SK-N-SH (cell line): Measurements from ENCODE around the gene NACA2. TPM values are rescaled to one million over a fixed set of nuclear protein-coding genes. Genes with fewer than 3 reads are reported as not detected.
"Not testable (repeated sequence)": the region's sequence is repeated elsewhere in the genome, so short reads cannot be mapped to it uniquely, and the experiment has no call there.

Experiments
- CTCF ChIA-PET: fragments of 300-600, 350-600 bp; formaldehyde crosslinking; extraction: SDS; loops from one replicate; lab custom pipeline; 2021; lab: Yijun Ruan, JAX
- POLR2A ChIA-PET: fragments of 350-600 bp; sonication (Branson Sonifier 250); formaldehyde crosslinking; extraction: SDS; loops from one replicate; lab custom pipeline; 2020; ENCODE audit warnings: antibody characterized with exemption, inconsistent platforms; lab: Yijun Ruan, JAX
- DNase-seq: peaks from one replicate; pipeline ENCODE4 v3.0.0; 2012
- H2AFZ ChIP-seq: fragments of 200-600 bp; sonication (generic); 2 replicates; pipeline ENCODE4 v1.8.1; 2016; ENCODE audit warnings: antibody characterized with exemption, mild to moderate bottlenecking, low read depth
- H3F3A ChIP-seq: fragments of 200-600 bp; sonication (generic); replicated peaks from 2 replicates; pipeline ENCODE3; 2016; ENCODE audit warnings: antibody characterized with exemption, mild to moderate bottlenecking; ENCODE audit not compliant: insufficient read depth
- H3K27ac ChIP-seq, 2 experiments: fragments of 200-500 bp in 1 of 2; fragments of 200-600 bp in 1 of 2; sonication (Bioruptor generic) in 1 of 2; sonication (generic), shearing (Covaris generic) in 1 of 2; 2 replicates each; pipeline versions ENCODE4 v1.5.1 to v1.6.1; 2014 to 2016; ENCODE audit warnings: low read depth in 2 of 2, inconsistent platforms in 1 of 2, low read length in 1 of 2, mild to moderate bottlenecking in 1 of 2, mixed read lengths in 1 of 2
- H3K27me3 ChIP-seq: fragments of 200-600 bp; sonication (generic), shearing (Covaris generic); 2 replicates; pipeline ENCODE4 v1.6.1; 2016; ENCODE audit warnings: mixed run types; ENCODE audit not compliant: insufficient read depth
- H3K36me3 ChIP-seq, 2 experiments: fragments of 200-500 bp in 1 of 2; fragments of 200-600 bp in 1 of 2; sonication (Bioruptor generic) in 1 of 2; sonication (generic) in 1 of 2; replicated peaks in 1 of 2; 2 replicates each; pipeline versions ENCODE3 to v1.5.1; 2014 to 2016; ENCODE audit warnings: low read length in 1 of 2, mild to moderate bottlenecking in 1 of 2; ENCODE audit not compliant: insufficient read depth in 2 of 2, control insufficient read depth in 1 of 2
- H3K4me1 ChIP-seq, 2 experiments: fragments of 200-500 bp in 1 of 2; fragments of 200-600 bp in 1 of 2; sonication (Bioruptor generic) in 1 of 2; sonication (generic), shearing (Covaris generic) in 1 of 2; 2 replicates each; pipeline versions ENCODE4 v1.5.1 to v1.6.1; 2014 to 2016; ENCODE audit warnings: low read depth in 1 of 2, low read length in 1 of 2, mixed run types in 1 of 2; ENCODE audit not compliant: insufficient read depth in 2 of 2, control insufficient read depth in 1 of 2
- H3K4me2 ChIP-seq: fragments of 200-600 bp; sonication (generic), shearing (Covaris generic); 2 replicates; pipeline ENCODE4 v1.6.1; 2017; ENCODE audit warnings: mixed run types
- H3K4me3 ChIP-seq, 2 experiments: fragments of 200-500 bp in 1 of 2; fragments of 200-600 bp in 1 of 2; sonication (Bioruptor generic) in 1 of 2; sonication (generic), shearing (Covaris generic) in 1 of 2; 2 replicates each; pipeline versions ENCODE4 v1.5.1 to v1.8.1; 2014 to 2016; ENCODE audit warnings: low read depth in 2 of 2, inconsistent platforms in 1 of 2, low read length in 1 of 2, mild to moderate bottlenecking in 1 of 2, mixed read lengths in 1 of 2, moderate library complexity in 1 of 2
- H3K79me2 ChIP-seq: fragments of 200-600 bp; sonication (generic); 2 replicates; pipeline ENCODE4 v1.8.1; 2017; ENCODE audit warnings: mild to moderate bottlenecking; ENCODE audit not compliant: insufficient read depth
- H3K9ac ChIP-seq: fragments of 200-600 bp; sonication (generic); 2 replicates; pipeline ENCODE4 v1.6.1; 2017; ENCODE audit warnings: mixed run types
- H3K9me2 ChIP-seq: fragments of 200-600 bp; sonication (generic); 2 replicates; pipeline ENCODE4 v1.6.1; 2017; ENCODE audit warnings: mixed run types
- H3K9me3 ChIP-seq: fragments of 200-600 bp; sonication (generic); 2 replicates; pipeline ENCODE4 v1.6.1; 2017; ENCODE audit warnings: mixed run types, mild to moderate bottlenecking, moderate library complexity
- H4K20me1 ChIP-seq: fragments of 200-600 bp; sonication (generic); 2 replicates; pipeline ENCODE4 v1.6.1; 2017; ENCODE audit warnings: mild to moderate bottlenecking, mixed run types; ENCODE audit not compliant: insufficient read depth
- EZH2phosphoT487 ChIP-seq: fragments of 200-600 bp; sonication (generic); IDR thresholded peaks from 2 replicates; pipeline ENCODE4 v1.6.1; 2017; ENCODE audit warnings: low read depth, mixed run types, mild to moderate bottlenecking, antibody characterized with exemption, moderate library complexity, borderline replicate concordance
- FOXJ3 ChIP-seq: sonication (generic); formaldehyde crosslinking; IDR thresholded peaks from 2 replicates; pipeline ENCODE4 v1.5.1; 2020; ENCODE audit warnings: mild to moderate bottlenecking, missing genetic modification reagents
- FOXM1 ChIP-seq: IDR thresholded peaks from 2 replicates; pipeline ENCODE4 v1.4.0; 2012; ENCODE audit warnings: low read depth, mild to moderate bottlenecking
- IRF3 ChIP-seq: fragments of 150-350 bp; IDR thresholded peaks from 2 replicates; pipeline ENCODE4 v1.6.1; 2016; ENCODE audit warnings: mild to moderate bottlenecking, low read depth, low read length
- MXI1 ChIP-seq: IDR thresholded peaks from 2 replicates; pipeline ENCODE4 v1.6.1; 2012; ENCODE audit warnings: mild to moderate bottlenecking, low read depth, low read length, improper control_type of control experiment
- PBX3 ChIP-seq: IDR thresholded peaks from 2 replicates; pipeline ENCODE4; 2012
- SMC3 ChIP-seq: IDR thresholded peaks from 2 replicates; pipeline ENCODE4 v1.6.1; 2012; ENCODE audit warnings: low read depth, low read length, improper control_type of control experiment
- TEAD4 ChIP-seq: IDR thresholded peaks from 2 replicates; pipeline ENCODE4 v1.4.0; 2012; ENCODE audit warnings: mild to moderate bottlenecking, borderline replicate concordance; ENCODE audit not compliant: insufficient read depth
- WGBS: methylation state at CpG from one replicate; pipeline ENCODE4 v1.1.6; 2017; ENCODE audit warnings: low lambda C conversion rate; 5-methylcytosine and 5-hydroxymethylcytosine counted together
- polyA plus RNA-seq, 3 experiments: library from polyadenylated mRNA; depleted of rRNA; stranded (reverse); fragments of >200 nt; gene quantifications; 2 replicates each; pipeline ENCODE4 v1.2.3, GENCODE V29; 2012

The NACA2 gene
- polyA plus RNA-seq, 1 of the 3 experiments (the other 2 are of a cell fraction) = not detected

GRCh38 chr17:61632826-61633225 is 41.8 kb upstream of the NACA2 start (continued):
- TF ChIP-seq PBX3 = no peak
- TF ChIP-seq TEAD4 = no peak
- TF ChIP-seq FOXM1 = no peak
- no peak for TF ChIP-seq EZH2phosphoT487

- Histone ChIP-seq H3K36me3 (no peaks in the 10 kb centered on the region), H3K79me2 (no peaks in the 10 kb centered on the region), H4K20me1 (no peaks in the 10 kb centered on the region), H3K27me3 (no peaks in the 10 kb centered on the region), H2AFZ (no peak overlapping the region), H3K4me3 (no peak overlapping the region), H3K9me2 (no peaks in the 10 kb centered on the region), H3K9ac (no peak overlapping the region), H3K4me1 (no peaks in the 10 kb centered on the region), H3K4me2 (no peak overlapping the region), H3F3A (peaks cover 3% of the 10 kb centered on the region), H3K9me3 (peaks cover 5% of the 10 kb centered on the region), H3K27ac (no peak overlapping the region)
- ChIA-PET CTCF (interaction anchor here (1.0 kb wide), 1 partner anchor 11 kb away, joined by 3 read pairs; no protein-coding TSS in a partner anchor), POLR2A (no interaction called here)
- 19% methylated on average over 1 of the region's 1 CpG for WGBS
- DNase-seq = no peak
- no peak for TF ChIP-seq MXI1
- no peak for TF ChIP-seq FOXJ3 (CRISPR knock-in tag)
- no peak for TF ChIP-seq IRF3
- no peak for TF ChIP-seq SMC3
Observed at GRCh38 chr17:61631800-61632199, 40.8 kb upstream of the NACA2 start.

GRCh38 chr17:61628158-61628557 is 37.1 kb upstream of the NACA2 start:
- H3K9me3 ChIP-seq, H3K27me3 ChIP-seq, H3K9me2 ChIP-seq, H3K36me3 ChIP-seq, H3K79me2 ChIP-seq, H3F3A ChIP-seq, H3K4me2 ChIP-seq, H3K4me1 ChIP-seq, CTCF ChIA-PET, H4K20me1 ChIP-seq, DNase-seq, H3K9ac ChIP-seq, H3K27ac ChIP-seq, H2AFZ ChIP-seq, H3K4me3 ChIP-seq, POLR2A ChIA-PET: not testable (repeated sequence)
- WGBS = 64% methylated on average over 4 of the region's 4 CpGs
